Neural crest cell (in vitro differentiated cells): ENCODE data around the gene ARHGAP6. TPM values are rescaled to one million over a fixed set of nuclear protein-coding genes. Genes with fewer than 3 reads are reported as not detected.

Source experiments
- DNase-seq: peaks from one replicate; pipeline ENCODE4 v3.0.0; 2021; ENCODE audit warnings: low read depth, mixed read lengths, low spot score
- H3K27ac Mint-ChIP-seq: one replicate; pipeline ENCODE4 v1.8.0; 2021; ENCODE audit warnings: mild to moderate bottlenecking, mixed read lengths; ENCODE audit not compliant: unreplicated experiment
- H3K27me3 Mint-ChIP-seq: 2 replicates; pipeline ENCODE4 v1.8.0; 2021; ENCODE audit warnings: low read depth, mild to moderate bottlenecking, mixed read lengths
- H3K36me3 Mint-ChIP-seq: 2 replicates; pipeline ENCODE4 v1.8.0; 2021; ENCODE audit warnings: low read depth, mild to moderate bottlenecking, mixed read lengths
- H3K4me1 Mint-ChIP-seq: 2 replicates; pipeline ENCODE4 v1.8.0; 2021; ENCODE audit warnings: mixed read lengths
- H3K4me3 Mint-ChIP-seq: one replicate; pipeline ENCODE4 v1.8.0; 2021; ENCODE audit warnings: mild to moderate bottlenecking, mixed read lengths
- H3K9me3 Mint-ChIP-seq: 2 replicates; pipeline ENCODE4 v1.8.0; 2021; ENCODE audit warnings: mixed read lengths
- CTCF ChIP-seq: fragments of 200-600 bp; sonication (generic); conservative IDR thresholded peaks from 2 replicates; pipeline ENCODE4 v1.5.0; 2021; ENCODE audit warnings: antibody characterized with exemption, mild to moderate bottlenecking
- total RNA-seq: library from RNA; stranded (reverse); gene quantifications from 2 replicates; pipeline ENCODE4 v1.2.1, GENCODE V29; 2021

Gene ARHGAP6
- total RNA-seq, 1 donor from 2014 or later, result 2.7 TPM

- no peaks in the 10 kb centered on the region for H3K9me3 Mint-ChIP-seq
- DNase-seq, result no peak
- no peak overlapping the region for H3K4me3 Mint-ChIP-seq
- no peaks in the 10 kb centered on the region for H3K4me1 Mint-ChIP-seq
- H3K36me3 Mint-ChIP-seq, result no peaks in the 10 kb centered on the region
- TF ChIP-seq CTCF, result no peak
- no peaks in the 10 kb centered on the region for H3K27me3 Mint-ChIP-seq
- H3K27ac Mint-ChIP-seq, result no peak overlapping the region
Measured at GRCh38 chrX:11462136-11462535, 203.6 kb downstream of the ARHGAP6 start.

DNA sequence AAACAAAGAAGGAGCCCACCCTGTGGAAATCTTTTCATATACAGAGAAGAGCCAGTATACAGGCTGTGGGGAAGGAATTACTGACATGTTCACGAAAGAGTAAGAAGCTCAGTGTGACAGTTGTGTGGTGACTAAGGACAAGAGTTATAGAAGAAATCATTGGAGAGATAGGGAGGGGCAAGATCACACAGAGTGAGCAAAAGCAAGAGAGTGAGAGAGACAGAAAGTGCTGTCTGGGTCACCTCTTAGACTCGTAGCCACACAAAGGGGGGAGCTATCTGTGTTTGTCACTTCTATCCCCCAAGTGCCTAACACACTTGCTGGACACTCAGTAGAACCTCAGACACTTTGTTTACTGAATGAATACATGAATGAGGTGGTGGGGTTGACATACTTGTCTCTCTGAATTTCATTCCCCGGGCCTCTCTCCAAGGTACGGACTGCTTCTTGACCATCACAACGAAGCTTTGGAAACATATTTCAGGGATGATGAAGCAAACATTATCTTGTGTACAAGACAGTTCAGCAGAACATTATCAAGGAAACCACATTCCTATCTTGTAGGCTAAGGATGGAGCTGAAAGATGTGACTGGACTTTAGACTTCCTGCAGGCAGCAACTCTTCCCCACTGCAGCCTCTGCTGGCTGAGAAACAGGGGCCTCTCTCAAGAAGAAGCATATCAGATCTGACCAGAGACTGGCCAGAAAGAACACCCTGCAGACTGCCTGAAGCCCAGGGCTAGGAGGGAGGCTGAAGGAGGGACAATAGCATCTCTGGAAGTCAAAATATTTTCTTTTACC lies 204.3 kb downstream of the ARHGAP6 start:
- no peak overlapping the region for H3K27ac Mint-ChIP-seq
- no peak overlapping the region for H3K4me3 Mint-ChIP-seq
- no peak for DNase-seq
- no peak for TF ChIP-seq CTCF
- no peaks in the 10 kb centered on the region for H3K4me1 Mint-ChIP-seq
- H3K9me3 Mint-ChIP-seq, result no peaks in the 10 kb centered on the region
- H3K36me3 Mint-ChIP-seq, result no peaks in the 10 kb centered on the region
- H3K27me3 Mint-ChIP-seq, result no peaks in the 10 kb centered on the region

GRCh38 chrX:11460347-11460746 lies 205.4 kb downstream of the ARHGAP6 start:
- H3K9me3 Mint-ChIP-seq, result no peaks in the 10 kb centered on the region

GRCh38 chrX:11458170-11458569 lies 207.6 kb downstream of the ARHGAP6 start:
- Mint-ChIP-seq H3K9me3 (no peaks in the 10 kb centered on the region), H3K4me1 (no peaks in the 10 kb centered on the region), H3K27me3 (no peaks in the 10 kb centered on the region), H3K36me3 (no peaks in the 10 kb centered on the region), H3K27ac (no peak overlapping the region), H3K4me3 (no peak overlapping the region)
- TF ChIP-seq CTCF, result no peak
- DNase-seq, result no peak

More at GRCh38 chrX:11460347-11460746, 205.4 kb downstream of the ARHGAP6 start:
- no peak for DNase-seq
- Mint-ChIP-seq H3K4me3 (no peak overlapping the region), H3K27ac (no peak overlapping the region), H3K4me1 (no peaks in the 10 kb centered on the region), H3K36me3 (no peaks in the 10 kb centered on the region), H3K27me3 (no peaks in the 10 kb centered on the region)
- no peak for TF ChIP-seq CTCF

DNA sequence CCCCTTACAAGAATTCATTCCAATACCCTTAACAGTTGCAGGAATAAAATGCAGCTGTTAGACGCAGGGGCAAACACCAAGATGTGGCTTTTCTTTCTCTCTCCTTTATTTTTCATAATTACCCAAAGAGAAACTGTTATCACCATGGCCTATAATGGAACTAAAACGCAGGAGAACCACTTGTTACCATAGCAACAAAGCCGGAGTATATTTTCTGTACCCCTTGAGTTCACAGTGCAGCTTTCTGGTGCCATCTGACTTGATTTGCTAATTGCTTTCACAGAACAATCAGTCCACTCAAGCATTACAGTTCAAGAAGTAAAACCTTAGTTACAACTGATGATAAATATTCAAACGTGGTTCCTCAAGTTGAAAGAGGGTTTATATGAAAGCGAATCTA lies 214.6 kb downstream of the ARHGAP6 start:
- Mint-ChIP-seq H3K9me3 (peaks cover 5% of the 10 kb centered on the region), H3K4me1 (no peaks in the 10 kb centered on the region), H3K36me3 (peaks cover 3% of the 10 kb centered on the region), H3K27ac (no peak overlapping the region), H3K27me3 (no peaks in the 10 kb centered on the region), H3K4me3 (no peak overlapping the region)
- TF ChIP-seq CTCF, result no peak
- DNase-seq, result no peak
